GM18867 (cell line): ENCODE data around the gene C1QTNF12.
"Not testable (repeated sequence)": the region's sequence is repeated elsewhere in the genome, so short reads cannot be mapped to it uniquely, and the experiment has no call there.

ENCODE experiments used
- ATAC-seq: cut with Tn5 transposase; IDR thresholded peaks from one replicate; pipeline ENCODE4 v1.9.1; 2021; ENCODE audit warnings: mild to moderate bottlenecking, moderate library complexity; ENCODE audit not compliant: unreplicated experiment

The C1QTNF12 gene

DNA sequence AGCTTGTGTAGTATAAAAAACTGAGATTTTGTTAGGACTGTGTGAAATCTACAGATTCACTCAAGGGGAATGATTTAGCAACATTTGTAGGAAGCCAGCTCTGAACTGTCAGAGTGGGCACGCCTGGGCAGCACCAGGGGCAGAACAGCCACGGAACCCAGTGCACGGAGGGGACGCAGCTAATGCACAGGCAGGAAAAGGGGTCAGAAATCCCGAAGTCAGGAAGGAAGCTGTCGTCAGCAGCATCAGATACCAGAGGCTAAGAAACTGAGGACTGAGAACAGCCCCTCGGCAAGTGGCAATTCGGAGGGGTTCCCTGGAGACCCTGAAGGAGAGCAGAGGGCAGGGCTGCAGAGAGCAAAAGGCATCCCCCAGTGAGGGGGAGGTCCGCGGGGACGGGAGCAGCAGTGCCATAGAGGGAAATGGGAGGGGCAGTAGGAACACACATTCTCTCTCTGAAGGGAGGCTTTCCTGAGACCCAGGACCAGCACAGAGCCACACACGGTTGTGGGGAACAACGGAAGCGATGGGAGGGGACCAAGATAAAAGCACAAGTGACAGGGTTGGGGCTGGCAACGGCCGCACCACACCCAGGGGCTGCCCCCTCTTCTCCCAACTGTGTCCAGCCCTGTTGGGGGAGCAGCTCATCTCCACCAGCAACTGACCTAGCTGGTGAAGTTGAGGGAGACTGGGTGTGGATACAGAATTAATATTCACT, 14.5 kb upstream of the C1QTNF12 start:
- no peak for ATAC-seq

DNA sequence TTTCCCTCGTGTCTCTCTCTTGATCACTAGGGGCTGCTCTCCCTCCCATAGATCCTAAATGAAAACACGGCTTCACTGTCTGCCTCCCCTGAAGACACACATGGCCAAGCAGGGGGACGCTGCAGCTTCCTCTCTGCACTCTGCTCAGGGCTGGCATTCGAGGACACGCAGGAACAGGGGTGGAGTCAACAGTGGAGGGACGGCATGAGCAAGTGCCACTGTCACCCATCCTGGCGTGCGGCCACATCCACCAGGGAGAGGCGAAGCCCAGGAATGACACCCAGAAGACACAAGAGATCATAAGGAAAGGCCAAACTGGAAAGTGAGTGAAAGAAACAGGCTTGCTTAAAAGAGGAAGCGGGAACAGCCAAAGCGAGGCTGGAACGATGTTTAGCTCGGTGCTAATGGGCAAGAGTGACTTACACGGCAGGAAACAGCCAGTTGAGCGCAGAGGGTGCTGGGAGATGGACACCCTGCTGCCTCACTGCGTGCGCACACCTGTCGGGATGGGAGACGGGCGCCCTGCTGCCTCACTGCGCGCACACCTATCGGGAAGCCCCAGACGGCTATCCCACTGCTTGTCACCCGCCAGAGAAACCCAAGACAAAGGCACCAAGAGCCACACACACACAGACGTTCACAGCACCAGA, 13.6 kb upstream of the C1QTNF12 start:
- ATAC-seq: no peak

DNA sequence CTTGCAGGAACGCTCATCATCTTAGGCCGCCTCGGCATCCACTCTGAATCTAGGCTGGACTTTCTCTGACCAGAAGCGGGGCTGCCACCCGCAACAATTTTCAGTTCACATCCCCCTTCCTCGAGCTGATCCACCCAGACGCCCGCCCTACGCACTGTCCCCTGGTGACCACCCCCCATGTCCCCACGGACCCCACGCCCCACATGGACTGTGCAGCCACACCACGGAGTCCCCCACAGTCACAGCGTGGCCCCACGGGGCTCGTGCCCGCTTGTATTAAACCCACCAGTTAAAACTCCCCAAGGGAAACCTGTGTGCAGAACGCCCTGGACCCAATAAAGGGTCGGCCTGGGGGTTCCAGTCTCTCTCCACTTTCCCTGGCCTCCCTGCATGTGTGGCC, 13.0 kb upstream of the C1QTNF12 start:
- ATAC-seq: no peak

DNA sequence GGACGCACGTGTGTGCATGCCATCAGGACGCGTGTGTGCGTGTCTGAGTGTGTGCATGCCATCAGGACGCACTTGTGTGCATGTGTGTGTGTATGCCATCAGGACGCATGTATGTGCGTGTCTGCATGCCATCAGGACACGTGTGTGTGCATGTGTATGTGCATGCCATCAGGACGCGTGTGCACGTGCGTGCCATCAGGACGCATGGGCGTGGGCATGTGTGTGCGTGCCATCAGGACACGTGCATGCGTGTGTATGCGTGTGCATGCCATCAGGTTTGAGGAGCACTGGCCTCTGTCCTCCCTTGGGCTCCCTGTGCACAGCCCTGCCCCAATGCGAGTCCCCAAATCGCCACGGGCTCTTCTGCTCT, 12.6 kb upstream of the C1QTNF12 start:
- ATAC-seq: no peak

DNA sequence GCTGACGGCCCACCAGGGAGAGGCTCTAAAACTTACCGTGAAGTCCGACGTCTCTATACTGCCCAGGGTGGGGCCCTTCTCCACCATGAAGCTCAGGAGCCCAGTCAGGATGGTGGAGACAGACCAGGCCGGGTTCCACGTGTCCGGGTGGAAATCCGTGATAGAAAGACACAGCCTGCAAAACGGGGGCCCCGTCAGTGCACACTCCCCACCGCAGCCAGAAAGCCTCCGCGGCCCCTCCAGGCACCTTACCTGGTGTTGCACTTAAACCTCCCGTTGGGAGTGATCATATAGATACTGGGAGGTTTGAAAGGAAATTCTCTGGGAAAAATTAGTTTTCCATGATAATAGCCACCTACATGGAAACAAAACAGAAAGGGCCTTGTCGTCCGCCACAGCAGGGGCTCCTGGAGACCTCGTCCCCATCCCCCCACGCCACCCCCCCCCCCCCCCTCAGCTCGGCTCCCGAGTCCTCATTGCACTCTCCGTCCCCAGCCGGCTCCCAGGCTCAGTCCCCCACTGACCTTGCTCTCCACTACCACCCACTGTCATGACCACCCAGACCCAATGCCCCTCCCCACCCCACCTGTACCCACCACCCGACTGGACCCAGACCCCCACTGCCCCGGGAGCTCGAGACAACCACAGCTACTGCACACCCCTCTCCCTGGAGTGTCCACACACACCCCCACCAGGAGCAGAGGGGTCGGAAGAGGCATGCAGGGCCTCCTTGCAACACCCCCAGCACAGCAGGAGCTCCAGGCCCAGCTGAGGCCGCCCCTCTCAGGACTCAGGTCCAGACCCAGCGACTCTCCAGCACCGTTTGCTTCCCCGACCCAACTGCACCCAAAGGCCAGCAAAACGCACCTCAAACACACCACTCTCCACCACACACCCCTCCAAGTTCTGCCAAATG, 10.7 kb upstream of the C1QTNF12 start:
- no peak for ATAC-seq

DNA sequence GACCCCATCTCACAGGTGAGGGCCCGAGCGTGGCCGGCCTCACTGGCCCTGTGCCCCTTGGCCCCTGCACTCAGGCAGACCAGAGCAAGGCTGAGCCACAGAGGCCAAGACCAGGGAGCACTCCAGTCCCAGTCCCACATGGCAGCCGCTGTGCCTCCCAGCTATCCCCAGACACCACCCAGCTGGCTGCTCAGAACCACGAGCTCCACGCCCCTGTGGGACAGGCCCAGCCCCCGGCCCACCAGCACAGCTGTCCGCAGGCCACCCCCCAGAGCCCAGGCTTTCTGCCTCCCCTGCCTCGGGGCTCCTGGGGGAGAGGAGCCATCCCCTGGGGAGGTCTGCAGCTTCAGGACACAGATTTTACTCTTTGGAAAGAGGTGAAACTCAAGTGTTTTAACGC, 9.1 kb upstream of the C1QTNF12 start:
- no peak for ATAC-seq

DNA sequence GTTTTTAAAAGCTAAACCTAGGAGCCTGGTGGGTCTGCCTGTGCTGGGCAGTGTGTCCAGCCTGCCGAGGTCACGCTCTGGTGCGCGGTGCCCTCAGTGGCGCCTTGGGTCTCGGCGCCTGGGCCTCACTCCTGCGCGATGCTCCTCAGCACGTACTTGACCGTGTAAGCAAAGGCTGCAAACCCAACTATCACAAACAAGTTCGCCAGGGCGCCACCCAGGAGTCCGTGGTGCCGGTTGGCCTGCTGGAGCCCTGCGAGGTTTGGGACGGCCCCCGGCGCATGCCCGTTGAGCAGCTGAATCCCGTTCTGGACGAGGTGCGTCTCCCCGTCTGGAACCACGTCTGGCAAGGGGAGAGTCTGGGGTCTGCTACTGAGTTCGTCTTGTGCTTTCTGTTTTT, 8.6 kb upstream of the C1QTNF12 start:
- ATAC-seq: no peak

DNA sequence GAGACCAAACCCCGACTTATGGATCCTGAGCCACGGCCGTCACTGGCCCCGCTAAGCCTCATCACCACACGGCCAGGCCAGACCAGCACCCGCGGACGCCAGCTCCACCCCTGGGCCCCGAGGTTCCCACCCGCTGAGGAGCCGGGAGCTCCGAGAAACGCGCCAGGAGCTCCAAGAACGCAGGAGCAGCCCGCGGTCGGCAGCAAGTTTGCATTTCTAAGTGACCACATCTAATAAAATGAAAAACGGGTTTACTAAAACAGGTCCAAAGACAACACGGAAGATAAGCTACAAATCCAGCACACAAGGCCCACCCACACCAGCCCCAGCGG, 8.1 kb upstream of the C1QTNF12 start:
- ATAC-seq: no peak

DNA sequence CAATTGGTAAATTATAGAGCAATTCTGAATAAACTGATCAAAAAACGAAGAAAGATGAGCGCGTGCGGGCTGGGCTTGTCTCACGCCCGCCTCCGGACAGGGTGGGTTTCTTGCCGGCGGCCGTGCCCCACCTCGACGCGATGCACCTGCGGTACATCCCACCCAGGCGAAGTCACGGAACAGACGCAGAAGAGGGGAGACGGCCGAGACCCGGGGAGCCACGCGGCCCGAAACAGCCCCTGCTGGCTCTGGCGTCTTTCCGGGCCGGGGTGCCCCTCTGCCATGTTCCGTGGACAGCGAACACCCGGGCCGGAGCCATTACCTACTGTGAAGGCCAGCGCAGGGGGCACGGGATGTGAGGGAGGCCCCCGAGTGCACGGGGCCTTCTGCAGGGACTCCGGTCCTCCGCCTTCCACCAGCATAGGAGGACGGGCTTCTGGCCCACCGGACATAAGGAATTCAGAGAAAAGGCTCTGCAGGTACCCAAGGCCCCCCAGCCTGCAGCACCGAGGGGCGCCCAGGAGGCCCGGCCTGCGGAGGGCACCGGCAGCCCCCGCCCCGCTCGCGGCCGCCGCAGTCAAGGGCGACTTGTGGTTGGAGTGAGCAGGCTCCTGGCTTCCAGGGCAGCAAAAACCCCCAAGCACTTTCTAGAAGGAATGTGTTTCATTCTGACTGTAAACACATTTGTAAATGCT, 7.6 kb upstream of the C1QTNF12 start:
- ATAC-seq: no peak

DNA sequence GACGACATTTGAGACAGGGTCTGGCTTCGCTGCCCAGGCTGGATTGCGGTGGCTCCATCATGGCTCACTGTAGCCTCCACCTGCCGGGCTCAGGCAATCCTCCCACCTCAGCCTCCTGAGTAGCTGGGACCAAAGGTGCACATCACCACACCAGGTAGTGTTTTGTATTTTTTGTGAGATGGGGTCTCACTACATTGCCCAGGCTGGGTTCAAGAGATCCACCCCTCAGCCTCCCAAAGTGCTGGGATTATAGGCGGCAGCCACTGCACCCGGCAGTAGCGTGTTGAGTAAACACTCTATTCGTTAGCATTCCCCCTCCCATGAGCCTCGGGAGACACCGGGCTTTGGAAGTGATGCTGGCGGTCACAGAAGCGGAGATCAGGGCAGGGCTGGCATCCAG, 6.8 kb upstream of the C1QTNF12 start:
- no peak for ATAC-seq

DNA sequence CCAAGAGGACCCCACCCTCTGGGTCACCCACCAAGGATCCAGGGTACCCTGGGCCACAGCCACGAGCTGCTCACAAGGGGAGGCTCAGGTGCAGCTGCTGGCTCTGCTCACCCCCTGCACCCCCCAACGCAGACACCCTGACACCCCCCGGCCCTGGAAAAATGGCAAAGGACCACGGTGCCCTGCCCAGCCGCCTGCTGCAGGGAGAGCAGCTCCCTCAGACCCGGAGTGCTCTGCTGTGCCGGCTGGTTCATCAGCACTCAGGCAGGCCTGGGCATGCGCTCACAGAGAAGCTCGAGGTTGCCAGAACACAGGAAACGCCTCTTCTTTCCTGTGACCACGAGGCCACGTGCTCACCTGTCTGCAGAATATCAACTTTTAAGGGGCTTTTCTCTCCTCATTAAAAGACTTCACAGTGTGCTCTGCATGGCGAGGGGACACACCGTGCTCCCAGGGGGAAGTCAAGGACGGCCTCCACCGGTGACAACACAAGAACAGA, 4.3 kb upstream of the C1QTNF12 start:
- peak; percentile 70 for ATAC-seq

DNA sequence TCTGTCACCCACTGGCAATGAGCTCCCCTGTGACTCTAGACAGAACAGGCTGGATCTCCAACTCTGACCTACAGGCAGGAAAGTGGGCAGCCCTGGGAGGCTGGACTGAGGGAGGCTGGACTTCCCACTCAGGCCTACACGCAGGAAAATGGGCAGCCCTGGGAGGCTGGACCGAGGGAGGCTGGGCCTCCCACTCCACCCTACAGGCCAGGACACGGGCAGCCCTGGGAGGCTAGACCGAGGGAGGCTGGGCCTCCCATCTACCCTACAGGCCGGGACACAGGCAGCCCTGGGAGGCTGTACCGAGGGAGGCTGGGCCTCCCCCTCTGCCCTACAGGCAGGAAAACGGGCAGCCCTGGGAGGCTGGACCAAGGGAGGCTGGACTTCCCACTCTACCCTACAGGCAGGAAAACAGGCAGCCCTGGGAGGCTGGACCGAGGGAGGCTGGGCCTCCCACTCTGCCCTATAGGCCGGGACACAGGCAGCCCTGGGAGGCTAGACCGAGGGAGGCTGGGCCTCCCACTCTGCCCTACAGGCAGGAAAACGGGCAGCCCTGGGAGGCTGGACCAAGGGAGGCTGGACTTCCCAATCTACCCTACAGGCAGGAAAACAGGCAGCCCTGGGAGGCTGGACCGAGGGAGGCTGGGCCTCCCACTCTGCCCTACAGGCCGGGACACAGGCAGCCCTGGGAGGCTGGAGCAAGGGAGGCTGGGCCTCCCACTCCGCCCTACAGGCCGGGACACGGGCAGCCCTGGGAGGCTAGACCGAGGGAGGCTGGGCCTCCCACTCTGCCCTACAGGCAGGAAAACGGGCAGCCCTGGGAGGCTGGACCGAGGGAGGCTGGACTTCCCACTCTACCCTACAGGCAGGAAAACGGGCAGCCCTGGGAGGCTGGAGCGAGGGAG, 1.7 kb upstream of the C1QTNF12 start:
- not testable (repeated sequence) for ATAC-seq

DNA sequence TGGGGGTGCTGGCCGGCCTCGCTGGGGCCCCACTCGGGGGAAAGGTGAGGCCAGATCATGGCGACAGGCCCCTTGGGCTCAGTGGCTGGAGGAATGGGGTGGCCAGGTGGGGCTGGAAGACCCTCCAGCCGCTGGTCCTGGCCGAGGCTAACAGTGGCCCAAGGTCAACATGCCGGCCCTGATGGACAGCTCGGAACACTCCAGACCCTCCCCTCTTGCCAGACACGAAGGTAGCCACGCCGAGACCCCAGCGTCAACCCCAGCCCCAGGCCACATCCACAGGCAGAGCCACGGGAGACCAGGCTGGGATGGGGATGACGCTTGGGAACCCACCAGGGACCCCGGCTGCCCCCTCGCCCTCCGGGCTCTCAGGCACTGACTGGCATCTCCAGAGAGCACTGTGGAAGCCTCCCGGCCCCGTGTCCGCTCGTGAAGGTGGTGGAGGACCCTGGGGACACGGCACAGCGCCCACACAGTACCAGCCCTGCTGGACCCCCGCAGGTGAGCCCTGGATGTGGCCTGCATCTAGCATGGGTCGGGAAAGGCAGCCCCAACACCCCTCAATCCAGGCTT, 905 bp upstream of the C1QTNF12 start:
- no peak for ATAC-seq

DNA sequence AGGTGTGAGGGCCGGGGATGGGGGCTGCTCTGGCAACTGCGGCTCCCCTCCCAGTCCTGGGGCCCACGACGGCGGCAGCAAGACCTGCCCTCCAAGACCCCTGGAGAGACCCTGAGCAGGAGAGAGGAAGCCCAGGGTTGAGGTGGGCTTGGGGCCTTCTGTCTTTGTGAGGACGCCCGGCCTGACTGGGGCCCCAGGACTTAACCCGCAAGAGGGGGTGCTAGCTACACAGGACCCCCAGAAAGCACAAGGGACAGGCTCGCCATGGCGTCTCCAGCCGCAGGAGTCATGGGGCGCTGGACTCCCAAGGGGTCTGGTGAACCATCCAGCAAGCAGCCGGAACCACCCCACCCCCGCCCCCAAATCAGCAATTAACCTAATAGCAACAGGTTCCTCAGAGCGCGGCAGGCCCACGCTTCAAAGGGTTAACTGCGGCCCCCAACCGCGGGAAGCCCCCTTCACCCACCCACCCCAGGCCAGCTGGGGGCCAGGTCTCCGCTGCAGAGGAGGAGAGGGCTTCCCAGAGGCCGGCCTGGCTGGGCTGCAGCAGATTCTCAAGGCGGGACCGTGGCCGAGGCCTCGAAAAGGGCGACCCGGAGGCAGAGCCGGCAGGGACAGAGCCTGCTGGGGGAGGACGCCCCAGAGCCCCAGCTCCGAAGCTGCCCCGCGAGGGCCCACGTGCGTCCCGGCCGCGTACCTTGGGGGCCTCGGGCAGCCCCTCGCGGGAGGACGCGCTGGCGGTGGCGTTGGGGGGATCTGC, 525 bp downstream of the C1QTNF12 start:
- no peak for ATAC-seq

DNA sequence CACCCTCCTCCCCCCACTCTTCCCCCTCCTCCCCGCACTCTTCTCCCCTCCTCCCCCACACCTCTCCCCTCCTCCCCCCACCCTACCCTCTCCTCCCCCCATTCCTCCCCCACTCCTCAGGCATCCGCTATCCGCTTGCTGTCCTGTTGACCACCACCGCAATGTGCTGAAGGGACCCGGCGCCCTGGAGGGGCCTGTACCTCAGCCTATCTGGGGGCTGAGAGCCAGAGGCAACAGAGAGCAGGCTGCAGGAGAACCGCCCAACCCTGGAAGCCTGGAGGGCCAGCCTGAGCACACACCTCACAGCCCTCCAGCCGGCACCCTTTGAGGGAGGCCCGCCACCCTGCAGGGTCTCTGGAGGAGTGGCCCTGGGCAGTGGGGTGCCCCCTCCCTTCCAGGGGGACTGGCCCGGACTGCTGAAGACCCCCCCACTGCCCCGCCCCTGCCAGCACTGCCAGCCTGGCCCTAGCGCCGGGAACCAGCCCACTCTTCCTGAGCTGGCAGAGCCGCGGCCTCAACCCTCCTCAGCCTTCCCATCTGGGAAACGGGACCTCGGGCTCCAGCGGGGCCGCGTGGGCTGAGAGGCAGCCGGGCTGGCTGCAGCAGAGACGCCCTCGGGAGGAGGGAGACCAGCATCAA, 1.2 kb downstream of the C1QTNF12 start:
- no peak for ATAC-seq

DNA sequence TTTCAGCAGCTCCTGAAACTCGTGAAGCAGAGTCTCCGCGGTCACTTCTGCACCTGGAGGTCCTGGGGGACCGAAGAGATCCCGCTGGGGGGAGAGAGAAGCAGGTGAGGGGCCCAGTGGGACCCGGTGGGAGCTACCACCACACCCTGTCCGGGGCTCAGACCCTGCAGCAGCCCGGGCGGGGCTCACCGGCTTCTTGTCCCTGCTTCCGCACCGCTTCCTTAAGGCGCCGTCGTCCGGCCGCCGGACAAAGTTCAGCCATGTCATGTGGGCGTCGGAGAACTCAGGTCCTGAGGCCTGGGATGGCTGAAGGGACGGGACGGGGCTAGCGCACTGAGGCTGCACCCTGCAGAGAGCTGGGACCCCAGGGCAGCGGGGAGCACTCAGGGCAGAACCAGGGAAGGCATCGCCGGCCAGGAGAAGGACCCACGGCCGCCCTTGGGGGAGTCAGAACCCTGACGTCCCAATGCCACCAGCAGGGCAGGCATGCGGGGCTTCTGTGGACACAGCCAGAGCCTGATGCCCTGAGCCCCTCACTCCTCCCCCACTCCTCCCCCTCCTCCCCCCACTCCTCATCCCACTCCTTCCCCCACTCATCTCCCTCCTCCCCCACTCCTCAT, 2.2 kb downstream of the C1QTNF12 start:
- no peak for ATAC-seq

DNA sequence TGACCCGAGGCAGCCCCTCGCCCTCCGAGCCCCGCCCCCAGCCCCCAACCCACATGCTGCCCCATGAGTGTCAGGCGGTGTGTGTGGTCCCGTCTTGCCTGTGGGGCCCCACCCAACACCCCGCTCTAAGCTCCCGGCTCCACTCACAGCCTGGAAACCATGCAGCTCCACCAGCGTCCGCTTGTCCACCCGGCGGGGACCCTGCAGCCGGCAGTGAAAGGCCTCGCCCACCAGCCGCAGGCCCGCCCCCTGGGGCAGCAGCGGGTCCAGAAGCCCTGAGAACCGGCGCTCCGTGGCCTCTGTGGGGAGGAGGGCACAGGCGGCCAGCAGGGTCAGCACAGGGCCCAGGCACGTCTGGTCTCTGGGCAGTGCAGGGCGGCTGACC, 2.7 kb downstream of the C1QTNF12 start:
- no peak for ATAC-seq

DNA sequence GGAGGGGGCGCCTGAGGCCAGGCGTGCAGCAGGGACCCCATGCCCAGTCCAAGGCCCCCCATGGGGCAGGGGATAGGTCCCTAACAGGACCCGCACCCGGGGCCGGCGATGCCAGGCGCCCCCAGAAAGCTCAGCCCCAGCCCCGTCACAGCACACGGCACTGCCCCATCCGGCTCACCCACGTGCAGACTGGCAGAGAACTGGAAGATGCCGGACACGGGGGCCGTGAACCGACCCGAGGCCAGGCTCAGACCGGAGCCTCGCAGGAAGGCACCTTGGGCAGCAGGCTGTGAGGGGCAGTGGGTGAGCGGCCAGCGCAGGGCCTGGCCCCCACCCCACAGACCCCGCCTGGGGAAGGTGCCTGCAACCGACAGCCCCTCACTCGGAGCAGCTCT, 3.3 kb downstream of the C1QTNF12 start:
- no peak for ATAC-seq
